Testis (tissue), 3 donors: ENCODE data around the gene TACC3. TPM values are rescaled to one million over a fixed set of nuclear protein-coding genes. Genes with fewer than 3 reads are reported as not detected.

Source experiments
- DNase-seq: peaks from one replicate; pipeline ENCODE4 v3.0.0-alpha.2; 2019
- H3K27ac ChIP-seq, 2 donors: fragments of 200-600 bp; sonication (generic); one replicate each; pipeline ENCODE4 v1.5.1; 2019
- H3K27me3 ChIP-seq: fragments of 200-600 bp; sonication (generic); one replicate; pipeline ENCODE4 v1.5.1; 2019
- H3K36me3 ChIP-seq: fragments of 200-600 bp; sonication (generic); one replicate; pipeline ENCODE4 v1.5.1; 2017; ENCODE audit warnings: low read depth; ENCODE audit errors: missing control alignments
- H3K4me1 ChIP-seq: fragments of 200-600 bp; sonication (generic); one replicate; pipeline ENCODE4 v1.5.1; 2019
- H3K4me3 ChIP-seq, 2 donors: fragments of 200-600 bp; sonication (generic); one replicate each; pipeline ENCODE4 v1.5.1; 2017 to 2019
- H3K9me3 ChIP-seq: fragments of 200-600 bp; sonication (generic); one replicate; pipeline ENCODE4 v1.5.1; 2017
- CTCF ChIP-seq, 3 experiments: fragments of 450-650 bp in 2 of 3; fragments of 200-600 bp in 1 of 3; sonication (generic) in 1 of 3; IDR thresholded peaks; one replicate each; pipeline ENCODE4 v1.5.1; 2016 to 2019; ENCODE audit warnings: antibody characterized with exemption in 3 of 3, mild to moderate bottlenecking in 2 of 3, moderate library complexity in 1 of 3
- POLR2A ChIP-seq: fragments of 450-650 bp; IDR thresholded peaks from one replicate; pipeline ENCODE4 v1.6.1; 2017; ENCODE audit warnings: antibody characterized with exemption, mild to moderate bottlenecking, moderate library complexity
- WGBS, 2 donors: methylation state at CpG; one replicate each; pipeline ENCODE4 v1.1.5; 2018; 5-methylcytosine and 5-hydroxymethylcytosine counted together
- intact Hi-C: fragments of 100-400 bp; cut with DNase I; formaldehyde crosslinking; loops from one replicate; pipeline ENCODE4 v1.15.1; 2023; ENCODE audit warnings: low total_unique reads
- polyA plus RNA-seq: library from polyadenylated mRNA; stranded (reverse); fragments of 350-450 nt; fragmentation: Illumina TruSeq; extraction: RNeasy Lipid Tissue Mini Kit (QIAGEN cat#74804); gene quantifications from one replicate; pipeline ENCODE4 v1.2.3, GENCODE V29; 2014; ENCODE audit warnings: low read depth, low replicate concordance; ENCODE audit not compliant: insufficient read depth
- total RNA-seq, 2 donors: library from RNA; depleted of rRNA; stranded (reverse); fragments of >200 nt; gene quantifications; one replicate each; pipeline ENCODE4 v1.2.3, GENCODE V29; 2016

Gene TACC3
- total and polyA plus RNA-seq, 3 donors from 2014 or later: 82.9 to 158 (median 112) TPM

GRCh38 chr4:1759818-1760223 is 38.5 kb downstream of the TACC3 start:
- Histone ChIP-seq H3K27me3 (no peaks in the 10 kb centered on the region), H3K4me3 (no peak overlapping the region), H3K4me1 (peaks cover 5% of the 10 kb centered on the region), H3K9me3 (no peaks in the 10 kb centered on the region), H3K36me3 (no peaks in the 10 kb centered on the region), H3K27ac (no peak overlapping the region)
- intact Hi-C loops: loop anchor here (10.0 kb wide), 1 partner anchor 145 kb away; no protein-coding TSS in a partner anchor
- no peak for DNase-seq
- TF ChIP-seq CTCF (IDR thresholded peaks at IDR 0.05) (no peak), POLR2A (no peak)
- WGBS, 2 donors: 75 to 83% methylated on average over 6 to 12 of the region's 13 CpGs

- Histone ChIP-seq H3K36me3 (no peaks in the 10 kb centered on the region), H3K27me3 (no peaks in the 10 kb centered on the region), H3K27ac (no peak overlapping the region), H3K4me3 (no peak overlapping the region), H3K9me3 (no peaks in the 10 kb centered on the region), H3K4me1 (peaks cover 5% of the 10 kb centered on the region)
- no peak for TF ChIP-seq CTCF (IDR thresholded peaks at IDR 0.05)
- TF ChIP-seq POLR2A: no peak
- DNase-seq: no peak
- 70 to 73% methylated on average over 14 to 24 of the region's 25 CpGs for whole genome bisulfite sequencing, 2 donors
- intact Hi-C loops: no loop called here
These were observed 39.3 kb downstream of the TACC3 start for GRCh38 chr4:1760521-1761071.

GRCh38 chr4:1761130-1761689 is 39.9 kb downstream of the TACC3 start:
- H3K27me3 ChIP-seq: no peaks in the 10 kb centered on the region
- H3K4me1 ChIP-seq: peaks cover 5% of the 10 kb centered on the region
- no peak overlapping the region for H3K27ac ChIP-seq
- DNase-seq: no peak
- 65 to 69% methylated on average over 16 to 31 of the region's 32 CpGs for WGBS, 2 donors
- no peaks in the 10 kb centered on the region for H3K9me3 ChIP-seq
- no peak for TF ChIP-seq CTCF (IDR thresholded peaks at IDR 0.05)
- no peak for TF ChIP-seq POLR2A
- intact Hi-C loops: no loop called here
- no peaks in the 10 kb centered on the region for H3K36me3 ChIP-seq
- H3K4me3 ChIP-seq: no peak overlapping the region

GRCh38 chr4:1762264-1763010 is 41.1 kb downstream of the TACC3 start:
- Histone ChIP-seq H3K9me3 (no peaks in the 10 kb centered on the region), H3K27me3 (no peaks in the 10 kb centered on the region), H3K4me1 (peaks cover 10% of the 10 kb centered on the region), H3K4me3 (no peak overlapping the region), H3K27ac (no peak overlapping the region), H3K36me3 (no peaks in the 10 kb centered on the region)
- no peak for DNase-seq
- WGBS, 2 donors: 81 to 86% methylated on average over 3 to 20 of the region's 20 CpGs
- TF ChIP-seq CTCF (IDR thresholded peaks at IDR 0.05): no peak
- no peak for TF ChIP-seq POLR2A
- intact Hi-C loops: no loop called here
